NB4 (cell line): ENCODE measurements around the gene EFCC1.

Source experiments
- DNase-seq: peaks from one replicate; pipeline ENCODE4 v3.0.0; 2010; ENCODE audit warnings: low read depth
- H3K4me3 ChIP-seq: one replicate; pipeline ENCODE4 v1.5.1; 2011; ENCODE audit warnings: mild to moderate bottlenecking, low read depth, low read length, moderate library complexity
- MYC ChIP-seq: IDR thresholded peaks from 2 replicates; pipeline ENCODE4 v1.6.1; 2011; ENCODE audit warnings: low read depth, low read length
- POLR2A ChIP-seq: IDR thresholded peaks from 2 replicates; pipeline ENCODE4 v1.6.1; 2011; ENCODE audit warnings: mild to moderate bottlenecking; ENCODE audit not compliant: insufficient read length; ENCODE audit errors: extremely low read depth
- TF ChIP-seq, protein P1 (sequence below): IDR thresholded peaks from one replicate; pipeline ENCODE4 v1.5.1; 2012; ENCODE audit warnings: low read depth, low read length
- TF ChIP-seq, protein P2 (sequence below): IDR thresholded peaks from 2 replicates; pipeline ENCODE4 v1.6.1; 2011; ENCODE audit warnings: low read depth, low read length

The EFCC1 gene

GRCh38 chr3:129027544-129027880, 26.4 kb downstream of the EFCC1 start:
- no peak for DNase-seq
- TF ChIP-seq, protein P1, sequence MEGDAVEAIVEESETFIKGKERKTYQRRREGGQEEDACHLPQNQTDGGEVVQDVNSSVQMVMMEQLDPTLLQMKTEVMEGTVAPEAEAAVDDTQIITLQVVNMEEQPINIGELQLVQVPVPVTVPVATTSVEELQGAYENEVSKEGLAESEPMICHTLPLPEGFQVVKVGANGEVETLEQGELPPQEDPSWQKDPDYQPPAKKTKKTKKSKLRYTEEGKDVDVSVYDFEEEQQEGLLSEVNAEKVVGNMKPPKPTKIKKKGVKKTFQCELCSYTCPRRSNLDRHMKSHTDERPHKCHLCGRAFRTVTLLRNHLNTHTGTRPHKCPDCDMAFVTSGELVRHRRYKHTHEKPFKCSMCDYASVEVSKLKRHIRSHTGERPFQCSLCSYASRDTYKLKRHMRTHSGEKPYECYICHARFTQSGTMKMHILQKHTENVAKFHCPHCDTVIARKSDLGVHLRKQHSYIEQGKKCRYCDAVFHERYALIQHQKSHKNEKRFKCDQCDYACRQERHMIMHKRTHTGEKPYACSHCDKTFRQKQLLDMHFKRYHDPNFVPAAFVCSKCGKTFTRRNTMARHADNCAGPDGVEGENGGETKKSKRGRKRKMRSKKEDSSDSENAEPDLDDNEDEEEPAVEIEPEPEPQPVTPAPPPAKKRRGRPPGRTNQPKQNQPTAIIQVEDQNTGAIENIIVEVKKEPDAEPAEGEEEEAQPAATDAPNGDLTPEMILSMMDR: no peak
- TF ChIP-seq MYC (no peak), POLR2A (no peak)
- TF ChIP-seq, protein P2, sequence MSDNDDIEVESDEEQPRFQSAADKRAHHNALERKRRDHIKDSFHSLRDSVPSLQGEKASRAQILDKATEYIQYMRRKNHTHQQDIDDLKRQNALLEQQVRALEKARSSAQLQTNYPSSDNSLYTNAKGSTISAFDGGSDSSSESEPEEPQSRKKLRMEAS: no peak
- peak overlapping the region; percentile 28 for H3K4me3 ChIP-seq

DNA sequence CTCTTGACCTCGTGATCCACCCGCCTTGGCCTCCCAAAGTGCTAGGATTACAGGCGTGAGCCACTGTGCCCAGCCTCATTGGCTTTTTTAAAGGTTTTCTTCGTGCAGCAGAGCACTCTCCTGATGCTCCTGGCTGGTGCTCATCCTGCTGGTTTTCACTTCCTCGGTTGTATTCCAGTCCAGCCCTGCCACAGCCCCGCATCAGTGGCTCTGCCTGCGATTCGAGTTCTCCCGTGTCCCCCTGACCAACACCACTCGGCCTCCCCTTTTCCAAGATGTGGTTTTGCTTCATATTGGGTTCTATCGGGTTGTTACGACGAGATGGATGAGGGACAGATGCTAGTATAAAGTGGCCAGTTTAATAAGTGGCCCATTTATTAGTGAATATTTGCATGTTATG, 27.8 kb downstream of the EFCC1 start:
- no peak overlapping the region for H3K4me3 ChIP-seq
- DNase-seq: no peak
- TF ChIP-seq POLR2A: no peak
- TF ChIP-seq MYC: no peak
- TF ChIP-seq, protein P1: no peak
- TF ChIP-seq, protein P2: no peak

- no peak for DNase-seq
- TF ChIP-seq POLR2A: no peak
- TF ChIP-seq, protein P1: no peak
- no peak for TF ChIP-seq MYC
- TF ChIP-seq, protein P2: no peak
- no peak overlapping the region for H3K4me3 ChIP-seq
These were observed 29.5 kb downstream of the EFCC1 start for GRCh38 chr3:129030611-129031010.

GRCh38 chr3:129031476-129032215, 30.5 kb downstream of the EFCC1 start:
- DNase-seq: no peak
- H3K4me3 ChIP-seq: no peak overlapping the region
- TF ChIP-seq, protein P1: no peak
- TF ChIP-seq POLR2A (no peak), MYC (no peak)

DNA sequence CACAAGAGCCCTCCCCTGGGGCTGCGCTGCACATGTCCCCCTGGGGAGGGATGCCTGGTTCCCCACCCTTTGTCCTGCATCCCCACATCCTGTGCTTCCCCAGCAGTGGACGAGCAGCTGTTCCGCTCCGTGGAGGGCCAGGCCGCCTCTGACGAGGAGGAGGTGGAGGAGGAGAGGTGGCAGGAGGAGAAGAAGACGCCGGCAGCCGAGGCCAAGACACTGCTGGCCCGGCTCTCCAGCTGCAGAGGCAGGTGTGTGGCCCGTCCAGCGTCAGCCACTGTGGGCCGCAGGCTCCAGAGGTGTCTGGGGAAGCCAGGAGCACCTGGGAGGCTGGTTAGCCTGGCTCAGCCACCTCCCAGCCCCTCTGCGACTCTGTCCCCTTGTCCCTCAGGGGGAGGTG, 31.6 kb downstream of the EFCC1 start:
- no peak for TF ChIP-seq MYC
- DNase-seq: no peak
- no peak overlapping the region for H3K4me3 ChIP-seq

GRCh38 chr3:129033151-129033550, 32.0 kb downstream of the EFCC1 start:
- H3K4me3 ChIP-seq: no peak overlapping the region
- TF ChIP-seq, protein P1: no peak
- TF ChIP-seq MYC: no peak
- TF ChIP-seq POLR2A: no peak
- TF ChIP-seq, protein P2: no peak
- DNase-seq: no peak
